GM19455 (cell line): ENCODE measurements around the gene CCDC60.

ENCODE experiments used
- ATAC-seq: cut with Tn5 transposase; IDR thresholded peaks from one replicate; pipeline ENCODE4 v1.9.1; 2021; ENCODE audit not compliant: unreplicated experiment

Gene CCDC60

GRCh38 chr12:119505001-119505400, 170.5 kb downstream of the CCDC60 start:
- ATAC-seq: no peak

- no peak for ATAC-seq
Observed at GRCh38 chr12:119512772-119513497, 178.4 kb downstream of the CCDC60 start.

GRCh38 chr12:119528241-119528640, 193.7 kb downstream of the CCDC60 start:
- ATAC-seq: no peak

GRCh38 chr12:119540476-119540875, 205.9 kb downstream of the CCDC60 start:
- ATAC-seq: no peak

GRCh38 chr12:119544765-119545625, 210.5 kb downstream of the CCDC60 start:
- peak; percentile 82 for ATAC-seq

GRCh38 chr12:119546340-119546739, 211.8 kb downstream of the CCDC60 start:
- no peak for ATAC-seq

GRCh38 chr12:119547001-119547400, 212.5 kb downstream of the CCDC60 start:
- ATAC-seq: no peak

GRCh38 chr12:119556854-119557253, 222.3 kb downstream of the CCDC60 start:
- ATAC-seq: no peak

- ATAC-seq: no peak
Observed at GRCh38 chr12:119565404-119565803, 230.9 kb downstream of the CCDC60 start.

GRCh38 chr12:119570771-119571170, 236.2 kb downstream of the CCDC60 start:
- ATAC-seq: no peak

- no peak for ATAC-seq
Observed at GRCh38 chr12:119573086-119573485, 238.6 kb downstream of the CCDC60 start.

GRCh38 chr12:119574255-119574654, 239.7 kb downstream of the CCDC60 start:
- ATAC-seq: no peak

- no peak for ATAC-seq
Observed at GRCh38 chr12:119576118-119576810, 241.7 kb downstream of the CCDC60 start.

GRCh38 chr12:119576915-119577314, 242.4 kb downstream of the CCDC60 start:
- ATAC-seq: no peak

- ATAC-seq: no peak
Observed at GRCh38 chr12:119578112-119578511, 243.6 kb downstream of the CCDC60 start.

GRCh38 chr12:119589097-119589496, 254.6 kb downstream of the CCDC60 start:
- no peak for ATAC-seq

GRCh38 chr12:119589634-119590033, 255.1 kb downstream of the CCDC60 start:
- no peak for ATAC-seq
